Liver (tissue), 3 donors: ENCODE results near the gene METTL25.

Experiments used
- FOXA1 ChIP-seq: IDR thresholded peaks from 2 replicates; pipeline ENCODE4 v1.6.1; 2016; ENCODE audit warnings: antibody characterized with exemption
- GABPA ChIP-seq, 2 donors: IDR thresholded peaks in 1 of 2; conservative IDR thresholded peaks in 1 of 2; 2 replicates each; pipeline ENCODE4 v1.6.1; 2016; ENCODE audit warnings: antibody characterized with exemption in 2 of 2, mild to moderate bottlenecking in 1 of 2, moderate library complexity in 1 of 2
- JUND ChIP-seq, 2 donors: IDR thresholded peaks; 2 replicates each; pipeline ENCODE4 v1.6.1; 2016; ENCODE audit warnings: antibody characterized with exemption in 2 of 2
- MAX ChIP-seq: IDR thresholded peaks from 2 replicates; pipeline ENCODE4 v1.6.1; 2016; ENCODE audit warnings: antibody characterized with exemption
- RAD21 ChIP-seq, 2 donors: IDR thresholded peaks; 2 replicates each; pipeline ENCODE4 v1.6.1; 2016; ENCODE audit warnings: antibody characterized with exemption in 2 of 2, mild to moderate bottlenecking in 2 of 2
- SP1 ChIP-seq: IDR thresholded peaks from 2 replicates; pipeline ENCODE4 v1.6.1; 2018; ENCODE audit warnings: antibody characterized with exemption, mild to moderate bottlenecking
- TAF1 ChIP-seq: conservative IDR thresholded peaks from 2 replicates; pipeline ENCODE4 v1.6.1; 2016; ENCODE audit warnings: antibody characterized with exemption, mild to moderate bottlenecking
- YY1 ChIP-seq: IDR thresholded peaks from 2 replicates; pipeline ENCODE4 v1.6.1; 2016; ENCODE audit warnings: antibody characterized with exemption, mild to moderate bottlenecking
- ZBTB33 ChIP-seq: IDR thresholded peaks from 2 replicates; pipeline ENCODE4 v1.6.1; 2016; ENCODE audit warnings: antibody characterized with exemption
- TF ChIP-seq, protein P1 (sequence below): IDR thresholded peaks from 2 replicates; pipeline ENCODE4 v1.6.1; 2016; ENCODE audit warnings: antibody characterized with exemption, mild to moderate bottlenecking
- TF ChIP-seq, protein P2 (sequence below): IDR thresholded peaks from 2 replicates; pipeline ENCODE4 v1.6.1; 2016; ENCODE audit warnings: antibody characterized with exemption
- TF ChIP-seq, protein P3 (sequence below): fragments of 150-350 bp; IDR thresholded peaks from 2 replicates; pipeline ENCODE4 v1.5.1; 2017; ENCODE audit warnings: improper control_type of control experiment, low read depth, low read length; ENCODE audit not compliant: missing input control
- donor health status: healthy.
- donor health status: healthy.

GRCh38 chr12:82361461-82361915, 3.2 kb downstream of the METTL25 start:
- TF ChIP-seq GABPA (IDR thresholded peaks at IDR 0.05 in 1 of 2, conservative IDR thresholded peaks at IDR 0.05 in 1 of 2) (no peak), MAX (no peak), SP1 (no peak), RAD21 (IDR thresholded peaks at IDR 0.05) (no peak), TAF1 (no peak), FOXA1 (no peak), JUND (IDR thresholded peaks at IDR 0.05) (no peak), ZBTB33 (no peak), YY1 (no peak)
- TF ChIP-seq, protein P1, sequence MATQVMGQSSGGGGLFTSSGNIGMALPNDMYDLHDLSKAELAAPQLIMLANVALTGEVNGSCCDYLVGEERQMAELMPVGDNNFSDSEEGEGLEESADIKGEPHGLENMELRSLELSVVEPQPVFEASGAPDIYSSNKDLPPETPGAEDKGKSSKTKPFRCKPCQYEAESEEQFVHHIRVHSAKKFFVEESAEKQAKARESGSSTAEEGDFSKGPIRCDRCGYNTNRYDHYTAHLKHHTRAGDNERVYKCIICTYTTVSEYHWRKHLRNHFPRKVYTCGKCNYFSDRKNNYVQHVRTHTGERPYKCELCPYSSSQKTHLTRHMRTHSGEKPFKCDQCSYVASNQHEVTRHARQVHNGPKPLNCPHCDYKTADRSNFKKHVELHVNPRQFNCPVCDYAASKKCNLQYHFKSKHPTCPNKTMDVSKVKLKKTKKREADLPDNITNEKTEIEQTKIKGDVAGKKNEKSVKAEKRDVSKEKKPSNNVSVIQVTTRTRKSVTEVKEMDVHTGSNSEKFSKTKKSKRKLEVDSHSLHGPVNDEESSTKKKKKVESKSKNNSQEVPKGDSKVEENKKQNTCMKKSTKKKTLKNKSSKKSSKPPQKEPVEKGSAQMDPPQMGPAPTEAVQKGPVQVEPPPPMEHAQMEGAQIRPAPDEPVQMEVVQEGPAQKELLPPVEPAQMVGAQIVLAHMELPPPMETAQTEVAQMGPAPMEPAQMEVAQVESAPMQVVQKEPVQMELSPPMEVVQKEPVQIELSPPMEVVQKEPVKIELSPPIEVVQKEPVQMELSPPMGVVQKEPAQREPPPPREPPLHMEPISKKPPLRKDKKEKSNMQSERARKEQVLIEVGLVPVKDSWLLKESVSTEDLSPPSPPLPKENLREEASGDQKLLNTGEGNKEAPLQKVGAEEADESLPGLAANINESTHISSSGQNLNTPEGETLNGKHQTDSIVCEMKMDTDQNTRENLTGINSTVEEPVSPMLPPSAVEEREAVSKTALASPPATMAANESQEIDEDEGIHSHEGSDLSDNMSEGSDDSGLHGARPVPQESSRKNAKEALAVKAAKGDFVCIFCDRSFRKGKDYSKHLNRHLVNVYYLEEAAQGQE = no peak
- TF ChIP-seq, protein P2, sequence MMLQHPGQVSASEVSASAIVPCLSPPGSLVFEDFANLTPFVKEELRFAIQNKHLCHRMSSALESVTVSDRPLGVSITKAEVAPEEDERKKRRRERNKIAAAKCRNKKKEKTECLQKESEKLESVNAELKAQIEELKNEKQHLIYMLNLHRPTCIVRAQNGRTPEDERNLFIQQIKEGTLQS = no peak
- TF ChIP-seq, protein P3, sequence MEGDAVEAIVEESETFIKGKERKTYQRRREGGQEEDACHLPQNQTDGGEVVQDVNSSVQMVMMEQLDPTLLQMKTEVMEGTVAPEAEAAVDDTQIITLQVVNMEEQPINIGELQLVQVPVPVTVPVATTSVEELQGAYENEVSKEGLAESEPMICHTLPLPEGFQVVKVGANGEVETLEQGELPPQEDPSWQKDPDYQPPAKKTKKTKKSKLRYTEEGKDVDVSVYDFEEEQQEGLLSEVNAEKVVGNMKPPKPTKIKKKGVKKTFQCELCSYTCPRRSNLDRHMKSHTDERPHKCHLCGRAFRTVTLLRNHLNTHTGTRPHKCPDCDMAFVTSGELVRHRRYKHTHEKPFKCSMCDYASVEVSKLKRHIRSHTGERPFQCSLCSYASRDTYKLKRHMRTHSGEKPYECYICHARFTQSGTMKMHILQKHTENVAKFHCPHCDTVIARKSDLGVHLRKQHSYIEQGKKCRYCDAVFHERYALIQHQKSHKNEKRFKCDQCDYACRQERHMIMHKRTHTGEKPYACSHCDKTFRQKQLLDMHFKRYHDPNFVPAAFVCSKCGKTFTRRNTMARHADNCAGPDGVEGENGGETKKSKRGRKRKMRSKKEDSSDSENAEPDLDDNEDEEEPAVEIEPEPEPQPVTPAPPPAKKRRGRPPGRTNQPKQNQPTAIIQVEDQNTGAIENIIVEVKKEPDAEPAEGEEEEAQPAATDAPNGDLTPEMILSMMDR = no peak
